Adrenal gland (tissue), 12 donors: ENCODE results near the gene BPIFB2. TPM values are rescaled to one million over a fixed set of nuclear protein-coding genes. Genes with fewer than 3 reads are reported as not detected.

Experiments
- DNase-seq, 7 donors: peaks; one replicate each; pipeline ENCODE4 v3.0.0-alpha.2; 2019 to 2020
- H3K27ac ChIP-seq, 5 donors: fragments of 200-600 bp; sonication (generic) in 4 of 5; 1 replicate in 3 of 5; 2 replicates in 2 of 5; pipeline versions ENCODE4 v1.5.1 to v1.8.0; 2016 to 2020; ENCODE audit warnings: mild to moderate bottlenecking in 1 of 5
- H3K27me3 ChIP-seq: fragments of 200-600 bp; 2 replicates; pipeline ENCODE4 v1.8.0; 2021
- H3K36me3 ChIP-seq, 2 donors: fragments of 200-600 bp; replicated peaks in 1 of 2; 1 replicate in 1 of 2; 2 replicates in 1 of 2; pipeline versions ENCODE4 v1.5.1 to v1.8.0; 2018 to 2022
- H3K4me1 ChIP-seq, 2 donors: fragments of 200-600 bp; replicated peaks in 1 of 2; 1 replicate in 1 of 2; 2 replicates in 1 of 2; pipeline versions ENCODE4 v1.5.1 to v1.8.0; 2018 to 2021
- H3K4me3 ChIP-seq, 4 donors: fragments of 200-600 bp; sonication (generic) in 3 of 4; one replicate each; pipeline ENCODE4 v1.5.1; 2016 to 2018
- H3K9me3 ChIP-seq, 3 donors: fragments of 200-600 bp; sonication (generic) in 1 of 3; replicated peaks in 1 of 3; 1 replicate in 2 of 3; 2 replicates in 1 of 3; pipeline versions ENCODE4 v1.5.1 to v1.8.0; 2016 to 2021
- POLR2A ChIP-seq, 2 donors: fragments of 450-650 bp; IDR thresholded peaks; one replicate each; pipeline ENCODE4 v1.6.1; 2017; ENCODE audit warnings: antibody characterized with exemption in 2 of 2, mild to moderate bottlenecking in 2 of 2, moderate library complexity in 1 of 2
- WGBS, 4 donors: extraction: QIAGEN DNeasy Blood & Tissue Kit in 2 of 4; methylation state at CpG; one replicate each; pipeline versions ENCODE4 v1.1.5 to v1.1.7; 2013 to 2017; 5-methylcytosine and 5-hydroxymethylcytosine counted together
- intact Hi-C, 2 donors: fragments of 100-400 bp; cut with DNase I; formaldehyde crosslinking; loops; one replicate each; pipeline versions ENCODE4 v1.14.1 to v1.15.0; 2022 to 2023
- polyA plus RNA-seq, 3 donors: library from polyadenylated mRNA; stranded (reverse); fragments of 200-250 nt in 2 of 3; fragments of 350-450 nt in 1 of 3; fragmentation: Illumina TruSeq in 1 of 3; extraction: RNeasy Lipid Tissue Mini Kit (QIAGEN cat#74804) in 1 of 3; gene quantifications; one replicate each; pipeline ENCODE4 v1.2.3, GENCODE V29; 2013 to 2014
- total RNA-seq, 9 donors: library from RNA; depleted of rRNA in 4 of 9; stranded (reverse); fragments of >200 nt in 4 of 9; fragments of 120-200 nt in 1 of 9; fragmentation: NEBNext Ultra II Directional in 1 of 9; extraction: Animal tissue kit (Norgen Biotek cat#: 25700) in 1 of 9; gene quantifications; one replicate each; pipeline versions ENCODE4 v1.1.0 to v1.2.4, GENCODE V29; 2013 to 2023
- TF ChIP-seq, protein P1 (sequence below), 6 experiments: fragments of 450-650 bp in 4 of 6; fragments of 200-600 bp in 2 of 6; sonication (generic) in 1 of 6; IDR thresholded peaks; 1 replicate in 5 of 6; 2 replicates in 1 of 6; pipeline versions ENCODE4 v1.5.1 to v1.8.0; 2016 to 2021; ENCODE audit warnings: antibody characterized with exemption in 6 of 6, mild to moderate bottlenecking in 2 of 6, moderate library complexity in 1 of 6
- donor health status: healthy with polysubstance abuse.
- donor health status: Bipolar disorder and iron deficiency.
- donor health status: DM: yes; HTN: yes; CAD: no.
- donor health status: DM: no; HTN: no; CAD: no.
- donor health status: DM: no; HTN: no; CAD: no.
- donor health status: DM: yes; HTN: yes; CAD: no.

Gene BPIFB2
- total and polyA plus RNA-seq, 12 donors, result 0.15 TPM; not detected in 11

DNA sequence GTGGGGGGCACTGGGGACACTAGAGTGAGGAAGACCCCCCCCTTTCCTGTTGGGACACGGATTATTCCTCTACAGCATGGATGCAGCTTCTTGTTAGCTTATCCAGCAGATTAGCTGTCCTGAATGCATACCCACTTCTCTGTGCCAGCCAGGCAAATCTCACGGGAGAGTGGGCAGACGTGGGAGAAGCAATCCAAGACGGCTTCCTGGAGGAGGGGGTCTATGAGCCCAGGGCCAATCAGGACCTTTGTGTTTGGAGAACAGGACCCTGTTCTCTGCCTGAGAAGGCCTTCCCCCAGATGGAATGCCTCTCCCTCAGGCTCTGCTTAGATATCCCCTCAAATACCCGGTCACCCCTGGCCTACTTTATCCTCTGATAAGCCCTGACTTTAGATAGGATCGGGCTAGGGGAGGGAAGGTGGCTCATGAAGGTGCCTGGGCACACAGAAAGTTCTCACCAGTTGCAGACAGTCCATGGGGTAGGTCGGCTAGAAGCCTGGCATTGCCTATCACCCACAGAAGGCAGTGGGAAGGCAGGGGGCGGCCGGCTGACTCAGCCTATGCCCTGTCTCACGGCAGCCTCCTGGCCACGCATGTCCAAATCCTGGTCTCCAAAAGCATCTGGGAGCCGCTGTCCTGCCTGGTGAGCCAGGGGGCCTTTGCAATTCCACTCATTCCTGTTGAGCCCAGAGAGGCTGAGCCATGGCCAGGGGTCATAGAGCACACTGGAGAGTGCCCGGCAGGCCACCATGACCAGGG, 38.0 kb upstream of the BPIFB2 start:
- DNase-seq, result peak in 1 of 7 donors; percentile 20
- Histone ChIP-seq H3K4me1 (no peaks in the 10 kb centered on the region), H3K36me3 (no peaks in the 10 kb centered on the region), H3K27ac (no peak overlapping the region), H3K27me3 (no peaks in the 10 kb centered on the region), H3K4me3 (no peak overlapping the region), H3K9me3 (no peaks in the 10 kb centered on the region)
- intact Hi-C loops, result no loop called here
- 81 to 91% (median 85%) methylated on average over 11 to 13 of the region's 13 CpGs for WGBS, 4 donors
- TF ChIP-seq POLR2A (IDR thresholded peaks at IDR 0.05), result no peak
- TF ChIP-seq, protein P1, sequence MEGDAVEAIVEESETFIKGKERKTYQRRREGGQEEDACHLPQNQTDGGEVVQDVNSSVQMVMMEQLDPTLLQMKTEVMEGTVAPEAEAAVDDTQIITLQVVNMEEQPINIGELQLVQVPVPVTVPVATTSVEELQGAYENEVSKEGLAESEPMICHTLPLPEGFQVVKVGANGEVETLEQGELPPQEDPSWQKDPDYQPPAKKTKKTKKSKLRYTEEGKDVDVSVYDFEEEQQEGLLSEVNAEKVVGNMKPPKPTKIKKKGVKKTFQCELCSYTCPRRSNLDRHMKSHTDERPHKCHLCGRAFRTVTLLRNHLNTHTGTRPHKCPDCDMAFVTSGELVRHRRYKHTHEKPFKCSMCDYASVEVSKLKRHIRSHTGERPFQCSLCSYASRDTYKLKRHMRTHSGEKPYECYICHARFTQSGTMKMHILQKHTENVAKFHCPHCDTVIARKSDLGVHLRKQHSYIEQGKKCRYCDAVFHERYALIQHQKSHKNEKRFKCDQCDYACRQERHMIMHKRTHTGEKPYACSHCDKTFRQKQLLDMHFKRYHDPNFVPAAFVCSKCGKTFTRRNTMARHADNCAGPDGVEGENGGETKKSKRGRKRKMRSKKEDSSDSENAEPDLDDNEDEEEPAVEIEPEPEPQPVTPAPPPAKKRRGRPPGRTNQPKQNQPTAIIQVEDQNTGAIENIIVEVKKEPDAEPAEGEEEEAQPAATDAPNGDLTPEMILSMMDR (IDR thresholded peaks at IDR 0.05), result no peak

GRCh38 chr20:32970115-32970972, 37.2 kb upstream of the BPIFB2 start:
- DNase-seq, result peak in 1 of 7 donors; percentile 20
- TF ChIP-seq, protein P1 (IDR thresholded peaks at IDR 0.05), result no peak
- no peak for TF ChIP-seq POLR2A (IDR thresholded peaks at IDR 0.05)
- WGBS, 4 donors, result 78 to 92% (median 89%) methylated on average over 12 to 15 of the region's 15 CpGs

DNA sequence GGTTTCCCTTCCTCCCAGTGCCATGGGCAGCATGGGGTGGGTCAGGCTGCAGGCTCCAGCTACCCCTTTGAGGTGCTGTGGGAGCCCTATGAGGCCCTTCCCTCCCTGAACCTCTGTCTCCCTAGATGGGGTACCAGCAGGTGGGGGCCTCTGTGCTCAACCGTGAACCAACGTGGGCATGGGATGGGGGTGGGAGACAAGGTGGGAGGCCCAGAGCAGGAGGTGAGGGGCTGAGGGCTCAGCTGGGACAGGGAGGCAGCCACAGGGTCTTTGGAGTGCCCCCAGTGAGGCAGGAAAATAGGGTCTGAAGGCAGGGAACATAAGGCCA, 36.6 kb upstream of the BPIFB2 start:
- Histone ChIP-seq H3K4me3 (no peak overlapping the region), H3K9me3 (no peaks in the 10 kb centered on the region), H3K27me3 (no peaks in the 10 kb centered on the region), H3K4me1 (no peaks in the 10 kb centered on the region), H3K27ac (no peak overlapping the region), H3K36me3 (no peaks in the 10 kb centered on the region)
- TF ChIP-seq, protein P1 (IDR thresholded peaks at IDR 0.05), result no peak
- no peak for TF ChIP-seq POLR2A (IDR thresholded peaks at IDR 0.05)
- 92 to 100% (median 99%) methylated on average over 2 of the region's 2 CpGs for WGBS, 4 donors
- intact Hi-C loops, result no loop called here
- peak in 1 of 7 donors; percentile 21 for DNase-seq

More at GRCh38 chr20:32970115-32970972, 37.2 kb upstream of the BPIFB2 start:
- Histone ChIP-seq H3K9me3 (no peaks in the 10 kb centered on the region), H3K36me3 (no peaks in the 10 kb centered on the region), H3K27ac (no peak overlapping the region), H3K4me3 (no peak overlapping the region), H3K4me1 (no peaks in the 10 kb centered on the region), H3K27me3 (no peaks in the 10 kb centered on the region)
- intact Hi-C loops, result no loop called here

DNA sequence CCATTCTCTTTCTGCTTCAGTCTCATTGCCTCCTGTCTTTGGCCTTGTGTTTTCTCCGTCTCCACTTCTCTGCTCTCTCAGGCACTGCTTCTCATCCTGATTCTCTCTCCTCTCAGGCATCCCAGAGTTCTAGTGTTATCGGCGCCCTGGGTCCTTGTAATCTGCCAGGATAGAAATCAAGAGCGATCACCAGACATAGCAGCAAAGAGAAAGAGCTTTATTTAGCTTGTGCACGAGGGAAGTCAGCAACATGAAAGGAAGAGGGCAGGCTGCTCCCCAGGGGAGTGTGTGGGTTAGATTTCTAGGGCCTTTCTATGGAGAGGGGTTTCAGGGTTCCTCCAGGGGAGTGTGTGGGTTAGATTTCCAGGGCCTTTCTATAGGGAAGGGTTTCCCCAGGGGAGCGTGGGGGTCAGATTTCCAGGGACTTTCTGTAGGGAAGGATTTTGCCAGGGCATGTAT, 35.8 kb upstream of the BPIFB2 start:
- Histone ChIP-seq H3K36me3 (no peaks in the 10 kb centered on the region), H3K27ac (no peak overlapping the region), H3K4me3 (no peak overlapping the region), H3K4me1 (no peaks in the 10 kb centered on the region), H3K27me3 (no peaks in the 10 kb centered on the region), H3K9me3 (no peaks in the 10 kb centered on the region)
- intact Hi-C loops, result no loop called here
- no peak for DNase-seq
- WGBS, 4 donors, result 47 to 63% (median 55%) methylated on average over 6 of the region's 6 CpGs
- TF ChIP-seq, protein P1 (IDR thresholded peaks at IDR 0.05), result no peak
- no peak for TF ChIP-seq POLR2A (IDR thresholded peaks at IDR 0.05)
